ENCODE results near the gene WBP4. TPM values are rescaled to one million over a fixed set of nuclear protein-coding genes. Genes with fewer than 3 reads are reported as not detected.

The WBP4 gene
- total RNA-seq, 1 experiment from 2014 or later = 14.5 TPM

DNA sequence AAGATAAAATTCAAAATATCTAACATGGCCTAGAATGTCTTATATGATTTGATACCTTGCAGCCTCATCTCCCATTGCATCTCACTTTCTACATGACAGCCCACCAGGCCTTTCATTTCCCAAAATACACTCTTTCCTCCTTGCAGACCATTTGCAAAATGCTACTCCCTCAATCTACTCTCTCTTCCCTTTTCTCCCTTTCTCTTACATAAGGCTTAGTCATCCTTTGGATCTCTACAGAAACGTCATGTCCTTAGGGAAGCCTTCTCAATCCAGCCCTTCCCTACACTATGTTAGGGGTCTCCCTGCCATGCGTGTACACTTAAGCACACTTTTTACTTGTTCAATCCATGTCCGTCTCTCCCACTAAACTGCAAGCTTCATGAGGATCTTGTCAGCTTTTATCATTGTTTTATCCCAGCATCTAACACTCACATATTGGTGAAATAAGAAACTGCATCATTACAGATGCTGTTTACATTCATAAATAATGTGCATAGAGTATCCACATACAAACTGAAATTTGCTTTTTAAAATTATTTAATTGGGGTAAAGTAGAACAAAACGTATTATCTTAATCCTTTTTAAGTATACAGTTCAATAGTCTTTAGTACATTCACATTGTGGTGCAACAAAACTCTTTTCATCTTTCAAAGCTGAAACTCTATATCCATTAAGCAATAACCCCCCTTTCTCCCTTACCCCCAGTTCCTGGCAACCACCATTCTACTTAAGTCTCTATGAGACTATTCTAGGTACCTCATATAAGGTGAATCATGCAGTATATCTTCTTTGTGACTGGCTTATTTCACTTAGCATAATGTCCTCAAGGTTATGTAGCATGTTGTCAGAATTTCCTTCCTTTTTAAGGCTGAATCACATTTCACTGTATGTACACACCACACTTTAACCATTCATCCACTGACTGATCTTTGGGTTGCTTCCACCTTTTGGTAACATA is 11.5 kb upstream of the WBP4 start:
- no peaks in the 10 kb centered on the region for H3K9me2 ChIP-seq (ENCODE audit: insufficient read depth)
- ATAC-seq = no peak
- H3K79me2 ChIP-seq (ENCODE audit: insufficient read depth, low read length) = peaks cover 18% of the 10 kb centered on the region
- peaks cover 17 to 29% of the 10 kb centered on the region in 2 experiments for H3K4me1 ChIP-seq (ENCODE audit: control insufficient read depth in 1 of 2, insufficient read depth in 2 of 2, low read length in 2 of 2)
- no peaks in the 10 kb centered on the region for H3K36me3 ChIP-seq (ENCODE audit: control insufficient read depth in 1 of 2, insufficient read depth in 2 of 2, low read length in 2 of 2)
- CTCF ChIA-PET = no interaction called here
- no peak overlapping the region for H3K27ac ChIP-seq (ENCODE audit: low read depth, low read length)
- TF ChIP-seq ELF1 (IDR thresholded peaks at IDR 0.05; ENCODE audit: borderline replicate concordance, low read depth) (no peak), ZNF274 (IDR thresholded peaks at IDR 0.05; ENCODE audit: low read depth, low read length) (no peak), TCF7L2 (IDR thresholded peaks at IDR 0.05; ENCODE audit: borderline replicate concordance, extremely low read depth, insufficient read depth, insufficient read length) (no peak), POLR2A (IDR thresholded peaks at IDR 0.05; ENCODE audit: borderline replicate concordance, extremely low read depth, insufficient read depth, insufficient read length) (no peak), ZBTB33 (IDR thresholded peaks at IDR 0.05; ENCODE audit: extremely low read depth, insufficient replicate concordance, low read length) (no peak), POLR2AphosphoS5 (IDR thresholded peaks at IDR 0.05; ENCODE audit: low read depth, low read length) (no peak), YY1 (IDR thresholded peaks at IDR 0.05; ENCODE audit: extremely low read depth, insufficient replicate concordance, low read depth, low read length) (no peak), SRF (IDR thresholded peaks at IDR 0.05; ENCODE audit: low read depth) (no peak)
- TF ChIP-seq, protein P1, sequence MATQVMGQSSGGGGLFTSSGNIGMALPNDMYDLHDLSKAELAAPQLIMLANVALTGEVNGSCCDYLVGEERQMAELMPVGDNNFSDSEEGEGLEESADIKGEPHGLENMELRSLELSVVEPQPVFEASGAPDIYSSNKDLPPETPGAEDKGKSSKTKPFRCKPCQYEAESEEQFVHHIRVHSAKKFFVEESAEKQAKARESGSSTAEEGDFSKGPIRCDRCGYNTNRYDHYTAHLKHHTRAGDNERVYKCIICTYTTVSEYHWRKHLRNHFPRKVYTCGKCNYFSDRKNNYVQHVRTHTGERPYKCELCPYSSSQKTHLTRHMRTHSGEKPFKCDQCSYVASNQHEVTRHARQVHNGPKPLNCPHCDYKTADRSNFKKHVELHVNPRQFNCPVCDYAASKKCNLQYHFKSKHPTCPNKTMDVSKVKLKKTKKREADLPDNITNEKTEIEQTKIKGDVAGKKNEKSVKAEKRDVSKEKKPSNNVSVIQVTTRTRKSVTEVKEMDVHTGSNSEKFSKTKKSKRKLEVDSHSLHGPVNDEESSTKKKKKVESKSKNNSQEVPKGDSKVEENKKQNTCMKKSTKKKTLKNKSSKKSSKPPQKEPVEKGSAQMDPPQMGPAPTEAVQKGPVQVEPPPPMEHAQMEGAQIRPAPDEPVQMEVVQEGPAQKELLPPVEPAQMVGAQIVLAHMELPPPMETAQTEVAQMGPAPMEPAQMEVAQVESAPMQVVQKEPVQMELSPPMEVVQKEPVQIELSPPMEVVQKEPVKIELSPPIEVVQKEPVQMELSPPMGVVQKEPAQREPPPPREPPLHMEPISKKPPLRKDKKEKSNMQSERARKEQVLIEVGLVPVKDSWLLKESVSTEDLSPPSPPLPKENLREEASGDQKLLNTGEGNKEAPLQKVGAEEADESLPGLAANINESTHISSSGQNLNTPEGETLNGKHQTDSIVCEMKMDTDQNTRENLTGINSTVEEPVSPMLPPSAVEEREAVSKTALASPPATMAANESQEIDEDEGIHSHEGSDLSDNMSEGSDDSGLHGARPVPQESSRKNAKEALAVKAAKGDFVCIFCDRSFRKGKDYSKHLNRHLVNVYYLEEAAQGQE (IDR thresholded peaks at IDR 0.05; ENCODE audit: low read depth) = no peak
- TF ChIP-seq, protein P2, sequence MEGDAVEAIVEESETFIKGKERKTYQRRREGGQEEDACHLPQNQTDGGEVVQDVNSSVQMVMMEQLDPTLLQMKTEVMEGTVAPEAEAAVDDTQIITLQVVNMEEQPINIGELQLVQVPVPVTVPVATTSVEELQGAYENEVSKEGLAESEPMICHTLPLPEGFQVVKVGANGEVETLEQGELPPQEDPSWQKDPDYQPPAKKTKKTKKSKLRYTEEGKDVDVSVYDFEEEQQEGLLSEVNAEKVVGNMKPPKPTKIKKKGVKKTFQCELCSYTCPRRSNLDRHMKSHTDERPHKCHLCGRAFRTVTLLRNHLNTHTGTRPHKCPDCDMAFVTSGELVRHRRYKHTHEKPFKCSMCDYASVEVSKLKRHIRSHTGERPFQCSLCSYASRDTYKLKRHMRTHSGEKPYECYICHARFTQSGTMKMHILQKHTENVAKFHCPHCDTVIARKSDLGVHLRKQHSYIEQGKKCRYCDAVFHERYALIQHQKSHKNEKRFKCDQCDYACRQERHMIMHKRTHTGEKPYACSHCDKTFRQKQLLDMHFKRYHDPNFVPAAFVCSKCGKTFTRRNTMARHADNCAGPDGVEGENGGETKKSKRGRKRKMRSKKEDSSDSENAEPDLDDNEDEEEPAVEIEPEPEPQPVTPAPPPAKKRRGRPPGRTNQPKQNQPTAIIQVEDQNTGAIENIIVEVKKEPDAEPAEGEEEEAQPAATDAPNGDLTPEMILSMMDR (IDR thresholded peaks at IDR 0.05 in 2 of 3, conservative IDR thresholded peaks at IDR 0.05 in 1 of 3; ENCODE audit: borderline replicate concordance in 1 of 3, insufficient read depth in 1 of 3, low read depth in 2 of 3, low read length in 2 of 3) = no peak
- no peaks in the 10 kb centered on the region for H4K20me1 ChIP-seq (ENCODE audit: insufficient read depth)
- POLR2A ChIA-PET = no interaction called here
- no peak for DNase-seq (ENCODE audit: low read depth, low spot score)
- H3K27me3 ChIP-seq (ENCODE audit: insufficient read depth, low read length) = no peaks in the 10 kb centered on the region
- intact Hi-C loops (cut with micrococcal nuclease) = loop anchor here (5.0 to 10.0 kb wide), 2 partner anchors 75 to 173 kb away; no protein-coding TSS in a partner anchor
- BruUV-seq (replicated peaks) = no TSS peak
- RAD21 ChIA-PET (ENCODE audit: low non-redundant PET in 1 of 2, low total read pairs in 2 of 2, uncharacterized antibody in 2 of 2, unreplicated experiment in 2 of 2) = no interaction called here
- no peaks in the 10 kb centered on the region for H3K9me3 ChIP-seq (ENCODE audit: control insufficient read depth in 1 of 2, insufficient read depth in 1 of 2, low read depth in 1 of 2, low read length in 2 of 2)
- H3K4me2 ChIP-seq (ENCODE audit: low read length) = no peak overlapping the region
- no peak overlapping the region for H2AFZ ChIP-seq (ENCODE audit: low read depth, low read length, poor library complexity, severe bottlenecking)
- H3K4me3 ChIP-seq (replicated peaks in 1 of 2; ENCODE audit: low read depth in 1 of 2, low read length in 2 of 2) = no peak overlapping the region
- H3K9ac ChIP-seq (ENCODE audit: low read length) = no peak overlapping the region

All from HCT116 (cell line).